Lower lobe of right lung (tissue), 2 donors: ENCODE results near the gene DPCD. TPM values are rescaled to one million over a fixed set of nuclear protein-coding genes. Genes with fewer than 3 reads are reported as not detected.

Experiments used
- ATAC-seq, 2 donors: fragments of 200-7000 bp; cut with Tn5 transposase; one replicate each; pipeline ENCODE4 v1.9.1; 2020 to 2022; ENCODE audit warnings: mild to moderate bottlenecking in 2 of 2, moderate library complexity in 2 of 2
- DNase-seq: peaks from one replicate; pipeline ENCODE4 v3.0.0-alpha.2; 2020
- H3K27ac ChIP-seq: fragments of 200-600 bp; one replicate; pipeline ENCODE4 v1.8.0; 2022
- H3K27me3 ChIP-seq: fragments of 200-600 bp; one replicate; pipeline ENCODE4 v1.8.0; 2022; ENCODE audit warnings: low read depth
- H3K36me3 ChIP-seq: fragments of 200-600 bp; one replicate; pipeline ENCODE4 v1.8.0; 2022; ENCODE audit warnings: mild to moderate bottlenecking
- H3K4me1 ChIP-seq: fragments of 200-600 bp; one replicate; pipeline ENCODE4 v1.8.0; 2022
- H3K4me3 ChIP-seq: fragments of 200-600 bp; one replicate; pipeline ENCODE4 v1.8.0; 2022; ENCODE audit warnings: mild to moderate bottlenecking
- H3K9me3 ChIP-seq: fragments of 200-600 bp; one replicate; pipeline ENCODE4 v1.8.0; 2022
- intact Hi-C: fragments of 100-400 bp; cut with DNase I; formaldehyde crosslinking; loops from one replicate; pipeline ENCODE4 v1.11.0; 2022
- total RNA-seq: library from RNA; stranded (reverse); fragmentation: NEBNext Ultra II Directional; extraction: Animal tissue kit (Norgen Biotek cat#: 25700); gene quantifications from one replicate; pipeline ENCODE4 v1.2.1, GENCODE V29; 2021
- TF ChIP-seq, protein P1 (sequence below): fragments of 200-600 bp; IDR thresholded peaks from one replicate; pipeline ENCODE4 v1.8.0; 2022; ENCODE audit warnings: antibody characterized with exemption, mild to moderate bottlenecking
- donor health status: DM: no; HTN: yes; CAD: no; lungs with severe emphysema.

Gene DPCD
- total RNA-seq, 1 donor from 2014 or later: 12.9 TPM

DNA sequence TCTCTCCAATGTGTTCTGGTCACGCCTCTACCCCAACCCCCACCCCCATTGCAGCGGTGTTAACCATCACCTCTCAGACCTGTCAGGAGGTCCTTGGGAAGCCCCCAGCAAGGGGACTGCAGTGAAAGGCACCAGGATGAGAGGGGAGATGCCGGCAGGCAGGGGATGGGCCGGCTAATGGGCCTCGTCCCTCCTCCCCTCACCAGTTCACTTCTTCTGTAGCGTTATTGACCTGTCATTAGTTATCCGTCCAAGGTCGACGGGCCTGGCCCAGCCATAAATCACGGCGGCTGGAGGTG, 18.8 kb upstream of the DPCD start:
- Histone ChIP-seq H3K27me3 (peaks cover 57% of the 10 kb centered on the region), H3K36me3 (no peaks in the 10 kb centered on the region), H3K4me3 (peak overlapping the region; percentile 62), H3K4me1 (peaks cover 24% of the 10 kb centered on the region), H3K9me3 (peaks cover 9% of the 10 kb centered on the region), H3K27ac (no peak overlapping the region)
- TF ChIP-seq, protein P1, sequence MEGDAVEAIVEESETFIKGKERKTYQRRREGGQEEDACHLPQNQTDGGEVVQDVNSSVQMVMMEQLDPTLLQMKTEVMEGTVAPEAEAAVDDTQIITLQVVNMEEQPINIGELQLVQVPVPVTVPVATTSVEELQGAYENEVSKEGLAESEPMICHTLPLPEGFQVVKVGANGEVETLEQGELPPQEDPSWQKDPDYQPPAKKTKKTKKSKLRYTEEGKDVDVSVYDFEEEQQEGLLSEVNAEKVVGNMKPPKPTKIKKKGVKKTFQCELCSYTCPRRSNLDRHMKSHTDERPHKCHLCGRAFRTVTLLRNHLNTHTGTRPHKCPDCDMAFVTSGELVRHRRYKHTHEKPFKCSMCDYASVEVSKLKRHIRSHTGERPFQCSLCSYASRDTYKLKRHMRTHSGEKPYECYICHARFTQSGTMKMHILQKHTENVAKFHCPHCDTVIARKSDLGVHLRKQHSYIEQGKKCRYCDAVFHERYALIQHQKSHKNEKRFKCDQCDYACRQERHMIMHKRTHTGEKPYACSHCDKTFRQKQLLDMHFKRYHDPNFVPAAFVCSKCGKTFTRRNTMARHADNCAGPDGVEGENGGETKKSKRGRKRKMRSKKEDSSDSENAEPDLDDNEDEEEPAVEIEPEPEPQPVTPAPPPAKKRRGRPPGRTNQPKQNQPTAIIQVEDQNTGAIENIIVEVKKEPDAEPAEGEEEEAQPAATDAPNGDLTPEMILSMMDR: no peak
- intact Hi-C loops: no loop called here
- ATAC-seq (no peak), DNase-seq (no peak)

DNA sequence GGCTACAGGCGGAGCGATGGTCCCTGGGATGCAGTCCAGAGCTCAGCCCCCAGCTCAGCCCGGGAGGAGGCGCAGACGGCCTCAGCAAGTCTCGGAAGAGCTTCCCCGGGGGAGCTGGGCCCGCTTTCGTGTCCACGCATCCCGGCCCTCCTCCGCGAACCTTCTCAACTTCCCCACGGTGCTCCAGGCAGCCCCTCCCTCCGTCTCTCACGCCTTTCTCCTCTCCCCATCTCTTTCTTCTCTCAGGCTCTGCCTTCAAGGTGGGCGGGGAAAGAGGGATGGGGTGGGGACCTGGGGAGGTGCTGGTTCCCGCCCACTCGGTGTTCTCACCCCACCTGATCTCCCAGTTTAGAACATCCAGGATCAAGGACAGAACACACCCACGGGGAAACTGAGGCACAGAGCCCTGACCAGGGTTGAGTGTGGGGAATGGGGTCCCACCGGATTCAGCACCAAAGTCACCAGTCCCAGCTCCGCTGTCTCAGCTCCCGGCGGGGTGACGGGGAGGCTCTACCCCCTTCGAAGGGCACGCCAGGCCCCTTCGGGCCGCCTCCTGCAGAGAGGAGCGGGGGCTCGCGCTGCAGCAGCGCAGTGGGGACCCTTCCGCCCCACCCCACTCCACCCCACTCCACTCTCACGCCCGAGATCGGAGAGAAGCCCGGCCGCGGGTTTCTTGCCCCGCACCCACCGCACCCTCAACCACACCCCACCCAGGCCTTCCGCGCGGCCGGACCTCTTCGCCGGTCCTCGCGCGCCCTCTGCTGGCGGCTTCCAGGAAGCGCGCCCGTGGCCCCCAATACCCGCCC, 18.3 kb upstream of the DPCD start:
- intact Hi-C loops: no loop called here
- peaks cover 24% of the 10 kb centered on the region for H3K4me1 ChIP-seq
- DNase-seq: peak; percentile 88
- ATAC-seq: peak; percentile 95 to 96
- peaks cover 52% of the 10 kb centered on the region for H3K27me3 ChIP-seq
- no peak overlapping the region for H3K27ac ChIP-seq
- H3K36me3 ChIP-seq: no peaks in the 10 kb centered on the region
- TF ChIP-seq, protein P1: peak; percentile 84
- peaks cover 9% of the 10 kb centered on the region for H3K9me3 ChIP-seq
- H3K4me3 ChIP-seq: peak overlapping the region; percentile 62

DNA sequence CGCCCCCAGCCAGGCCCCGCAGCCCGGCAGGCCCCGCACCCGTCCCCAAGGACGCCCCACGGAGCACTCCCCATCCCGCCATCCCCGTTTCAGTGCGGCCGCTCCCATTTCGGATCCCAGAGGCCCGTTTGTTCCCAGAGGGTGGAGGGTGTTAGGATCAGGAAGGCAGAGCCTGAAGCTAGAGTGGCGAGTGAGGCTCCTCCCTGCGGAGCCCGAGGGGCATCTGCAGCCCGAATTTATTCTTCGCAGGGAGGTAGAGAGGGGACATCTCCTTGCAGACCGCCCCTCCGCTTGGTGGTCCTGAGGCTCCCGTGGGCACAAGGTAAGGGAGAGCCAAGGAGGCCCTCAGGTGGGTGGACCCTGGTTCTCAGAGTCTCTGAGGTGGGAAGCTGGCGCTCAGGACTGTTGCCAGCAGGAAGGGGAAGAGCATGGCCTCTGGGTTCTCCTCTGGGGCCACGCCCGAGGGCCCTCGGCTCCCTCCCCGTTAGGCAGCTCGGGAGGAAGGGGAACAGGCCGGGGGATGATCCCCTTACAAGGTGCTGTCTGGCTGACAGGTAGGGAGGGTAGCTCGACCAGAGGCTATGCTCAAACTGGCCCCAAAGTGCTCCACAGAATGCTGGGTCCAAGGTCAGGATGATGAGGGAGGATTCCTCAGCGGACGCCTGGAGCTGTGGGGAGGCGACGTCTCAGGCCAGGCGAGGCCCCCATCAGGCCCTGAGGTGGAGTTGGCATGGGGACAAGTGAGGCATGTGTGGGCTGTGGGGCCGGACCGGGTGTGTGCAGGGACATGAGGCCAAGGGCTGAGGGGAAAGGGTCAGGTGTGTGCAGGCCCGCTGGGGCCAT, 17.5 kb upstream of the DPCD start:
- Histone ChIP-seq H3K27me3 (peaks cover 44% of the 10 kb centered on the region), H3K9me3 (peaks cover 9% of the 10 kb centered on the region), H3K27ac (no peak overlapping the region), H3K36me3 (no peaks in the 10 kb centered on the region), H3K4me3 (peak overlapping the region; percentile 62), H3K4me1 (peaks cover 24% of the 10 kb centered on the region)
- ATAC-seq (peak; percentile 20 to 36), DNase-seq (no peak)
- TF ChIP-seq, protein P1: no peak
- intact Hi-C loops: no loop called here

DNA sequence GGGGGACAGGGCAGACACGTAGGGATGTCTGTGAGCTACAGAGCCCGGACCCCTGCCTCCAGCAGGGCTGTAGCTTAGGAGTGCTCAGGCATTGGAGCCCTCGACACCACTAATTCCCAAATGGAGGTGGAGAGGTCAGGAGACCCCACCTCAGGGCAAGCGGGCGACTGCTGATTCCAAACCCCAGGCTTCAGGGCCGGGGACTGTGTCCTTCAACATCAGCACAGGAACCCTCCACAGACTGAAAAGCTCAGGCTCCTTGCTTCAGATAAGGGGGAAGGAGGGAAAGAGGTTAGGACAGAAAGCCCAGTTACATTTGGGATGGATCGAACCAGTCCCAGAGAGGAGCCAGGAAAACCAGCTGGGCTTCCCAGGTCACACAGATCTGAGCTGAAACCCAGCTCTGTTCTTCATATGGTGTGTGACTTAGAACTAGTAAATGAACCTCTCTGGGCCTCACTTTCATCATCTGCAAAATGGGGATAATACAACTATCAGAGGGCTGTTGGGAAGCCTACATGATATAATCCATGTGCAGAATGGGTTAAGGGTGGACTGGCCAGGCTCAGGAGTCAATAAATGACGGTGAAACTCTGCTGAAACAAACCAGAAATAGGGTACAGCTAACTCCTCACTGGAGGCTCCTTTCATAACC, 16.7 kb upstream of the DPCD start:
- DNase-seq (no peak), ATAC-seq (no peak)
- H3K36me3 ChIP-seq: no peaks in the 10 kb centered on the region
- H3K4me3 ChIP-seq: no peak overlapping the region
- H3K27ac ChIP-seq: no peak overlapping the region
- peaks cover 22% of the 10 kb centered on the region for H3K4me1 ChIP-seq
- TF ChIP-seq, protein P1: no peak
- intact Hi-C loops: no loop called here
- peaks cover 9% of the 10 kb centered on the region for H3K9me3 ChIP-seq
- peaks cover 37% of the 10 kb centered on the region for H3K27me3 ChIP-seq

DNA sequence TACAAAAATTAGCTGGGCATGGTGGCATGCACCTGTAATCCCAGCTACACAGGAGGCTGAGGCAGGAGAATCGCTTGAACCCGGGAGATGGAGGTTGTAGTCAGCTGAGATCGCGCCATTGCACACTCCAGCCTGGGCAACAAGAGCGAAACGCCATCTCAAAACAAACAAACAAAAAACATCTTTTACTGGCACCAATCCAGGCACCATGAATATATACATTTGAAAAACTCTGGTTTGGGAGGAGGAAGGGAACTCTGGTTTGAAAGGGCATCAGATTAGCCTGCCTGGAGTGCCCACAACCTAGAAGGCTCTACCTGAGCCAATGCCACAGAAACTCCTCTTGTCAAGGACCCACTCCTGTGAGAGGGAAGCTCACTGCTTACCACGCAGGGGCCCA, 16.0 kb upstream of the DPCD start:
- TF ChIP-seq, protein P1: no peak
- intact Hi-C loops: no loop called here
- Histone ChIP-seq H3K4me3 (no peak overlapping the region), H3K36me3 (no peaks in the 10 kb centered on the region), H3K27me3 (peaks cover 30% of the 10 kb centered on the region), H3K4me1 (peaks cover 18% of the 10 kb centered on the region), H3K27ac (no peak overlapping the region), H3K9me3 (peaks cover 9% of the 10 kb centered on the region)
- no peak for ATAC-seq
- no peak for DNase-seq
